ENCODE data around the gene ZCCHC24. TPM values are rescaled to one million over a fixed set of nuclear protein-coding genes. Genes with fewer than 3 reads are reported as not detected.

ZCCHC24 gene
- total RNA-seq, 1 experiment from 2014 or later = 3.1 TPM

DNA sequence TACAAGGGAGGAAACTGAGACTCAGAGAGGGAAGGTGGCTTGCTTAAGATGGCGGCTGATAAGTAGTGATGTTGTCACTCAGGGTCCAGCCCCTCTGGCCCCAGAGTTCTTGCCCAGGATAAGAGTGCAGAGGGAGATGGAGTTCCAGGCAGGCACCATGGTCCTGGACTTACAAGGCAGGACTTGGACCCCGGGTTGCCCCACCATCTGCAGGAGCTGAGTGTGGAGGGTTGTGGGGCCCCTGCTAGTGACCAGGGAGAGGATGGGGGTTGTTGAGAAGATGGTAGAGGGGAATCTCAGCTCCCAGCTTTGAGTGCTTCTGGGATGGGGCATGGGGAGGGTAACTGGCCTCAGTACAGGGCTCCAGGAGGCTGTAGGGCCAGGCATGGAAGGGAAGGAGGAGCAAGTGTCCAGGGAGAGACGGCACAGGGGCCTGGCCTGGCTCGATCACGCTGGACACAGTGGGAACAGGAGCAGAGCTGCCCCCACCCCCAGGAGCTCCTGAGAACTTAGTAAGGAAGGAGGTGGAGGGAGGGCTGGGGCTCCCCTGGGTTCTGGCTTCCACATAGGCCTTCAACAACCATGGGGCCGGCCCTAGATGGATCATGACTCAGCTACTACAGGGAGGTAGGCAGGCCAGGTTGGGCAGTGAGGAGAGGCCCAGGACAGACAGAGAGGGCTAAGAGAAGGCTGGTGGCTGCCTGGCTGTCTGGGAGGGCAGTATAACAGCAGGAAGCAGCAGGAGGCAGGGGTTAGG, 69.9 kb downstream of the ZCCHC24 start:
- no TSS peak for BruUV-seq (replicated peaks)
- Histone ChIP-seq H3K4me1 (no peaks in the 10 kb centered on the region), H3K27me3 (replicated peaks; ENCODE audit: control insufficient read depth, insufficient read depth, low read length) (no peaks in the 10 kb centered on the region), H3K36me3 (ENCODE audit: control insufficient read depth, insufficient read depth, low read length) (no peaks in the 10 kb centered on the region), H3K9me3 (no peaks in the 10 kb centered on the region; the same call in 1 of the 2 replicates), H3K4me3 (ENCODE audit: low read depth, low read length) (no peak overlapping the region)
- Mint-ChIP-seq H3K27ac (ENCODE audit: unreplicated experiment) (no peak overlapping the region), H3K4me3 (ENCODE audit: unreplicated experiment) (no peak overlapping the region), H3K27me3 (ENCODE audit: insufficient read depth, unreplicated experiment) (no peaks in the 10 kb centered on the region), H3K9me3 (ENCODE audit: unreplicated experiment) (no peaks in the 10 kb centered on the region), H3K36me3 (ENCODE audit: insufficient read depth, unreplicated experiment) (no peaks in the 10 kb centered on the region), H3K4me1 (ENCODE audit: low read depth, unreplicated experiment) (no peaks in the 10 kb centered on the region)
- CTCF ChIA-PET = interaction anchor here (0.7 to 2.5 kb wide), 4 partner anchors 20 to 122 kb away, joined by 3 to 21 read pairs (median 4); no protein-coding TSS in a partner anchor
- POLR2A ChIA-PET = no interaction called here
- no peak for DNase-seq
- no peak for TF ChIP-seq CTCF (IDR thresholded peaks at IDR 0.05; ENCODE audit: insufficient read depth in 1 of 2, low read depth in 1 of 2, low read length in 1 of 2, severe bottlenecking in 1 of 2, unreplicated experiment in 1 of 2)
- intact Hi-C loops (cut with micrococcal nuclease; ENCODE audit: unreplicated experiment) = loop anchor here (2.0 kb wide), 1 partner anchor 17 kb away; no protein-coding TSS in a partner anchor

DNA sequence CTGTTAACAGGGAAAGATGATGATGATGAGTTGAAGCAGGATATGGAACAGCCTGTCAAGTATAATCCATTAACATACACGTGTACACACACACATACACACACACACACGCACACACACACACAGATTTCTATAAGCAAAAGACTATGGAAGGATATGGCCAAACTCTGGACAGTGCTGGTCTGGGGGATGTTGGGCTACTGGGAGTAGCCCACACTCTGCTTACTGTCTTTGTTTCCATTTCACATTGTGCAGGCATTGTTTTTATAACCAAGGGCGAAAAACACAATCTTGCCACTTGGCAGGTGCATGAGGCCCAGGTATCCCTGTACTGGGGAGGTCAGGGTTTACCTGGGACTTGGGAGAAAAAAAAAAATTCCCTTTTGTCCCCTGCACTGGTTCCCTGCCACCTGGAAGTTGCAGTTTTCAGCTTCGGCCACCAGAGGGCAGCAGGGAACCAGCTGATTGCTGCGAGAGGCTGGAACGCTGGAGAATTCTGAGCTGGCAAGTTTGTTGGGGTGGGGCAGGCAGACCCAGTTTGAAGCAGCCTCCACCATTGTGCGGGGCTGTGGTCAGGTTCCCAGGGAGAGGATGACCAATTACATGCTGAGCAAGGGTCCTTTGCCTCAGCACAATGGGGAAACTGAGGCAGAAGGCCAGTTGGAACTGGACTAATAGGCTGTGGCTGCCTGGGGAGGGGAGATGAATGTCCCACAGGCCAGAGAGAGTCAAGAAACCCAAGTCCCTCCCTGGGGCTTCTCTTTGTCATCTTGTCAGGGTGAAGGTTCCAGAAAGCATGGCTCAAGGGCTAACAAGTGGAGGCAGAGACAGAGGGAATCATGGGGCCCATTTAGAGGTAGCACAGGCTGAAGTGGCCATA, 70.9 kb downstream of the ZCCHC24 start:
- H3K27me3 ChIP-seq (replicated peaks; ENCODE audit: control insufficient read depth, insufficient read depth, low read length) = no peaks in the 10 kb centered on the region
- POLR2A ChIA-PET = interaction anchor here (0.6 kb wide), 1 partner anchor 712 kb away, joined by 3 read pairs; no protein-coding TSS in a partner anchor
- no peaks in the 10 kb centered on the region for H3K4me1 ChIP-seq
- peak; percentile 83 to 91 for DNase-seq
- CTCF ChIA-PET = interaction anchor here (0.6 to 2.5 kb wide), 25 partner anchors 8 to 974 kb away, joined by 3 to 41 read pairs (median 4); partner anchors contain the start of gene ZCCHC24
- H3K36me3 ChIP-seq (ENCODE audit: control insufficient read depth, insufficient read depth, low read length) = no peaks in the 10 kb centered on the region
- Mint-ChIP-seq H3K4me1 (ENCODE audit: low read depth, unreplicated experiment) (no peaks in the 10 kb centered on the region), H3K9me3 (ENCODE audit: unreplicated experiment) (no peaks in the 10 kb centered on the region), H3K27me3 (ENCODE audit: insufficient read depth, unreplicated experiment) (no peaks in the 10 kb centered on the region), H3K36me3 (ENCODE audit: insufficient read depth, unreplicated experiment) (no peaks in the 10 kb centered on the region), H3K27ac (ENCODE audit: unreplicated experiment) (peak overlapping the region; percentile 23), H3K4me3 (ENCODE audit: unreplicated experiment) (no peak overlapping the region)
- BruUV-seq (replicated peaks) = no TSS peak
- intact Hi-C loops (cut with micrococcal nuclease; ENCODE audit: unreplicated experiment) = loop anchor here (1.0 to 2.0 kb wide), 5 partner anchors 16 to 128 kb away; partner anchors contain the start of gene PPIF
- H3K9me3 ChIP-seq = no peaks in the 10 kb centered on the region; the same call in 1 of the 2 replicates
- H3K4me3 ChIP-seq (ENCODE audit: low read depth, low read length) = no peak overlapping the region
- TF ChIP-seq CTCF (IDR thresholded peaks at IDR 0.05; ENCODE audit: insufficient read depth in 1 of 2, low read depth in 1 of 2, low read length in 1 of 2, severe bottlenecking in 1 of 2, unreplicated experiment in 1 of 2) = peak; percentile 91 to 97

- ChIA-PET CTCF (interaction anchor here (2.2 to 2.3 kb wide), 2 partner anchors 115 to 130 kb away, joined by 21 to 41 read pairs; no protein-coding TSS in a partner anchor), POLR2A (no interaction called here)
- H3K4me1 Mint-ChIP-seq (ENCODE audit: low read depth, unreplicated experiment) = no peaks in the 10 kb centered on the region
- no peaks in the 10 kb centered on the region for H3K36me3 ChIP-seq (ENCODE audit: control insufficient read depth, insufficient read depth, low read length)
- TF ChIP-seq CTCF (IDR thresholded peaks at IDR 0.05; ENCODE audit: insufficient read depth in 1 of 2, low read depth in 1 of 2, low read length in 1 of 2, severe bottlenecking in 1 of 2, unreplicated experiment in 1 of 2) = no peak
- no peak overlapping the region for H3K27ac Mint-ChIP-seq (ENCODE audit: unreplicated experiment)
- no peak overlapping the region for H3K4me3 ChIP-seq (ENCODE audit: low read depth, low read length)
- no peak for DNase-seq
- BruUV-seq (replicated peaks) = no TSS peak
- intact Hi-C loops (cut with micrococcal nuclease; ENCODE audit: unreplicated experiment) = no loop called here
- no peaks in the 10 kb centered on the region for H3K9me3 Mint-ChIP-seq (ENCODE audit: unreplicated experiment)
- no peaks in the 10 kb centered on the region for H3K36me3 Mint-ChIP-seq (ENCODE audit: insufficient read depth, unreplicated experiment)
- no peaks in the 10 kb centered on the region for H3K27me3 Mint-ChIP-seq (ENCODE audit: insufficient read depth, unreplicated experiment)
- H3K4me3 Mint-ChIP-seq (ENCODE audit: unreplicated experiment) = no peak overlapping the region
- no peaks in the 10 kb centered on the region; the same call in 1 of the 2 replicates for H3K9me3 ChIP-seq
- no peaks in the 10 kb centered on the region for H3K4me1 ChIP-seq
- no peaks in the 10 kb centered on the region for H3K27me3 ChIP-seq (replicated peaks; ENCODE audit: control insufficient read depth, insufficient read depth, low read length)
Measured at GRCh38 chr10:79372871-79373270, 72.6 kb downstream of the ZCCHC24 start.

Data from Caco-2 (cell line).